OCI-LY3 (cell line): Measurements from ENCODE around the gene COL24A1.

ENCODE experiments used
- H2AFZ ChIP-seq: fragments of 200-600, 300-600 bp; shearing (Covaris generic); 2 replicates; pipeline ENCODE4 v1.6.0; 2014; ENCODE audit warnings: antibody characterized with exemption, low read depth, low read length
- H3K27ac ChIP-seq: fragments of 200-600, 300-600 bp; sonication (generic); 2 replicates; pipeline ENCODE4 v1.5.1; 2014; ENCODE audit warnings: mild to moderate bottlenecking, low read length, moderate library complexity, mixed read lengths
- H3K27me3 ChIP-seq: fragments of 200-600, 300-600 bp; sonication (generic); 2 replicates; pipeline ENCODE4 v1.6.1; 2014; ENCODE audit warnings: low read depth, low read length, mixed read lengths
- H3K36me3 ChIP-seq: fragments of 200-600, 300-600 bp; sonication (generic); replicated peaks from 2 replicates; pipeline ENCODE3; 2014; ENCODE audit warnings: low read depth, low read length, mixed read lengths
- H3K4me1 ChIP-seq: fragments of 300-600, 200-600 bp; sonication (generic); 2 replicates; pipeline ENCODE4 v1.6.1; 2014; ENCODE audit warnings: low read length, mixed read lengths
- H3K4me2 ChIP-seq: fragments of 200-600, 300-600 bp; sonication (generic); 2 replicates; pipeline ENCODE4 v1.6.1; 2014; ENCODE audit warnings: low read length, mixed read lengths
- H3K4me3 ChIP-seq: fragments of 300-600, 200-600 bp; sonication (generic); 2 replicates; pipeline ENCODE4 v1.5.1; 2014; ENCODE audit warnings: antibody characterized with exemption, mild to moderate bottlenecking, low read length, moderate library complexity
- H3K79me2 ChIP-seq: fragments of 300-600, 200-600 bp; shearing (Covaris generic); 2 replicates; pipeline ENCODE4 v1.6.1; 2014; ENCODE audit warnings: mild to moderate bottlenecking, low read length, mixed read lengths
- H3K9ac ChIP-seq: fragments of 300-600, 200-600 bp; shearing (Covaris generic); 2 replicates; pipeline ENCODE4 v1.6.0; 2014; ENCODE audit warnings: mild to moderate bottlenecking, low read length, moderate library complexity
- H3K9me3 ChIP-seq: fragments of 200-600, 300-600 bp; shearing (Covaris generic); 2 replicates; pipeline ENCODE4 v1.6.1; 2014; ENCODE audit warnings: low read length, mixed read lengths; ENCODE audit not compliant: insufficient read depth
- H4K20me1 ChIP-seq: fragments of 200-600, 300-600 bp; sonication (generic); 2 replicates; pipeline ENCODE4 v1.6.1; 2016; ENCODE audit warnings: low read length, mixed read lengths; ENCODE audit not compliant: insufficient read depth
- EZH2phosphoT487 ChIP-seq: fragments of 200-600 bp; shearing (Covaris generic); IDR thresholded peaks from 2 replicates; pipeline ENCODE4 v1.6.1; 2018; ENCODE audit warnings: antibody characterized with exemption, mixed run types, low read depth
- TF ChIP-seq, protein P1 (sequence below): fragments of 200-600, 300-600 bp; sonication (generic); IDR thresholded peaks from 2 replicates; pipeline ENCODE4 v1.5.1; 2014; ENCODE audit warnings: antibody characterized with exemption, low read length, low read depth

COL24A1 gene

DNA sequence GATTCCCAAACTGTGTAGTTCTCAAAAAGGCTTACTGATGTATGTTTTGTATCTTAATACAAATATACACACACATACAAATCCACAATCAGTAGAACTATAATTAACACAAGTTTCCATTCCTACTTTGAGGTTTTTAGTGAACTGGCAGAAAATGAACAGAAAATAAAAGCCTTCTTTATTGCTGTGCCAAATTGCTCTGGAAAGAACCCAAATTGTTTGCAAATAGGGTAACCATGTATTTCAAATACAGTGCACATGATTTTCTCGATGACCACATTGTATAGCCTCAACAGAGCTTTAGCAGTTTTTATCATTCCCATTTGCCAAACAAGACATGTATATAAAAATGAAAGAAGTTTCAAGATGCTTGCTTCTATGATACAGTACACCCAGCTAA lies 173.3 kb downstream of the COL24A1 start:
- Histone ChIP-seq H3K4me1 (no peaks in the 10 kb centered on the region), H2AFZ (no peak overlapping the region), H3K4me3 (no peak overlapping the region), H3K9ac (no peak overlapping the region), H4K20me1 (no peaks in the 10 kb centered on the region), H3K79me2 (no peaks in the 10 kb centered on the region), H3K27me3 (no peaks in the 10 kb centered on the region), H3K9me3 (no peaks in the 10 kb centered on the region), H3K27ac (no peak overlapping the region), H3K36me3 (no peaks in the 10 kb centered on the region), H3K4me2 (no peak overlapping the region)
- no peak for TF ChIP-seq EZH2phosphoT487
- TF ChIP-seq, protein P1, sequence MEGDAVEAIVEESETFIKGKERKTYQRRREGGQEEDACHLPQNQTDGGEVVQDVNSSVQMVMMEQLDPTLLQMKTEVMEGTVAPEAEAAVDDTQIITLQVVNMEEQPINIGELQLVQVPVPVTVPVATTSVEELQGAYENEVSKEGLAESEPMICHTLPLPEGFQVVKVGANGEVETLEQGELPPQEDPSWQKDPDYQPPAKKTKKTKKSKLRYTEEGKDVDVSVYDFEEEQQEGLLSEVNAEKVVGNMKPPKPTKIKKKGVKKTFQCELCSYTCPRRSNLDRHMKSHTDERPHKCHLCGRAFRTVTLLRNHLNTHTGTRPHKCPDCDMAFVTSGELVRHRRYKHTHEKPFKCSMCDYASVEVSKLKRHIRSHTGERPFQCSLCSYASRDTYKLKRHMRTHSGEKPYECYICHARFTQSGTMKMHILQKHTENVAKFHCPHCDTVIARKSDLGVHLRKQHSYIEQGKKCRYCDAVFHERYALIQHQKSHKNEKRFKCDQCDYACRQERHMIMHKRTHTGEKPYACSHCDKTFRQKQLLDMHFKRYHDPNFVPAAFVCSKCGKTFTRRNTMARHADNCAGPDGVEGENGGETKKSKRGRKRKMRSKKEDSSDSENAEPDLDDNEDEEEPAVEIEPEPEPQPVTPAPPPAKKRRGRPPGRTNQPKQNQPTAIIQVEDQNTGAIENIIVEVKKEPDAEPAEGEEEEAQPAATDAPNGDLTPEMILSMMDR, result no peak

DNA sequence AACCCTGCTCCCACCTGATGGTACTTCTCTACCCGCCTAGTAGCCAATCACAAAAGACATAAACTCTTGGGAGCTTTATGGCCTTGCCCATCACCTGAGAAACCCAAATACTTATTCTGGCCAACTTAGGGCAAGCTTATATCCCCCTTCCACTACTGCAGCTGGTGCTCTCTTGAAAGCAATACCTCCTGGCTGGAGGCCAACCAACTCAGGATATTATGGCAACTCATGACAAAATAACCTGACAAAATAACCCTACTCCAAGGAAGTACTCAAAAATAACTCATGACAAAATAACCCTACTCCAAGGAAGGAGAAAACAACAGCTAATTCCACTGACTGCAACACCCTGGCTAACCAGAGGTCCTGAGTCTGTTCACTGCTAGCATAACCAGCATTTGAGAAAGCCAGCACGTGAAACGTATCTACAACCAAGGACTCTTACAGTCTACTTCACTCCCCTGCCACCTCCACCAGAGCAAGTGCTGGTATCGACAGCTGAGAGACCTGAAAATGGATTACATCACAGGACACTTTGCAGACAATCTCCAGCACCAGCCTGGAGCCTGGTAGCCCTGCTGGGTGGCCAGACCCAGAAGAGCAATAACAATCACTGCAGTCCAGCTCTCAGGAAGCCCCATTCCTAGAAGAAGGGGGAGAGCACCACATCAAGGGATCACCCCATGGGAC lies 179.9 kb downstream of the COL24A1 start:
- no peak overlapping the region for H3K9ac ChIP-seq
- H2AFZ ChIP-seq, result no peak overlapping the region
- no peak overlapping the region for H3K4me2 ChIP-seq
- no peaks in the 10 kb centered on the region for H3K9me3 ChIP-seq
- H3K4me3 ChIP-seq, result no peak overlapping the region
- H3K36me3 ChIP-seq, result no peaks in the 10 kb centered on the region
- TF ChIP-seq EZH2phosphoT487, result no peak
- no peaks in the 10 kb centered on the region for H3K4me1 ChIP-seq
- no peaks in the 10 kb centered on the region for H3K27me3 ChIP-seq
- no peaks in the 10 kb centered on the region for H3K79me2 ChIP-seq
- H4K20me1 ChIP-seq, result no peaks in the 10 kb centered on the region
- H3K27ac ChIP-seq, result no peak overlapping the region

DNA sequence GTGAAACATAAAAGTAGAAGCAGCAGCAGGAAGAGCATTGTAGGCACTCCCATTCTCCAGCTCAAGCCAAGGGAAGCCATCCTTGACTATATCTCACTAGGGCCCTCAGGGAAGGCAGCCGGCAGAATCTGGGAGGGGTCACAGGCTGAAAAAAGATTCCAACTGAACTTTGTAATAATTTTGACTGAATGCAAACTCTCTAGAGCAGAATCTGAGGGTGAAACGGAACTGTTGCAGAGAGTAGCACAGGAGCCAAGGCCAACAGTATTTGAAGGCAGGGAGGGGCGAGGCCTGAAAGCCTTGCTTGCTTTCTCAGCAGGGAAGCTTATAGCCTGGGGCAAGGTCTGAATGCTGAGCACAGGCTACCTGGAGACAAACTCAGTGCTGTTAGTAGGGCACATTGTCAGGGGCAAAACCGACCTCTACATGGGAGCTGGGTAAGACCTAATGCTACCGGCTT lies 180.6 kb downstream of the COL24A1 start:
- H3K27me3 ChIP-seq, result no peaks in the 10 kb centered on the region
- H3K4me2 ChIP-seq, result no peak overlapping the region
- no peaks in the 10 kb centered on the region for H3K4me1 ChIP-seq
- no peaks in the 10 kb centered on the region for H3K9me3 ChIP-seq
- H3K4me3 ChIP-seq, result no peak overlapping the region
- H2AFZ ChIP-seq, result no peak overlapping the region
- no peaks in the 10 kb centered on the region for H3K36me3 ChIP-seq
- no peak overlapping the region for H3K9ac ChIP-seq
- TF ChIP-seq EZH2phosphoT487, result no peak
- TF ChIP-seq, protein P1, result no peak
- H3K27ac ChIP-seq, result no peak overlapping the region
- H3K79me2 ChIP-seq, result no peaks in the 10 kb centered on the region
- H4K20me1 ChIP-seq, result no peaks in the 10 kb centered on the region

DNA sequence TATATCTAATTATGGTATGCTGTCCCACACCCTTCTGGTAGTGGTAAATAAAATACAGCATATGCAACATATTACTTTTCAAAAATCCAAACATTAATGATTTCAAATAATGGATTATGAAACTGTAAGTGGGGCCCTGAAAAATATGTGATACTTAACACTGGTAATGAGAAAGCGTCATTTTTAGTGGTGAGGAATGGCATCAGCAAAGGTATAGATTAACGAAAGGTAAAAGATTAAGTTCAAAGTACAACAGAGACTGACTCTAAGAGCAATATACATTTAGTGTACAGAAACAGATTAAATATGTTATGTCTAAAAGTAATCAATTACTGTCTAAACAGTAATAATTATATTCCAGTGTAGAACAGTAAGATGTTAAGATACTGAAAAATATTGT lies 194.1 kb downstream of the COL24A1 start:
- H3K4me2 ChIP-seq, result no peak overlapping the region
- H3K4me1 ChIP-seq, result no peaks in the 10 kb centered on the region
- no peaks in the 10 kb centered on the region for H4K20me1 ChIP-seq
- H3K9me3 ChIP-seq, result no peaks in the 10 kb centered on the region
- no peak overlapping the region for H3K27ac ChIP-seq
- TF ChIP-seq EZH2phosphoT487, result no peak
- TF ChIP-seq, protein P1, result no peak
- no peaks in the 10 kb centered on the region for H3K36me3 ChIP-seq
- no peaks in the 10 kb centered on the region for H3K79me2 ChIP-seq
- H2AFZ ChIP-seq, result no peak overlapping the region
- H3K27me3 ChIP-seq, result no peaks in the 10 kb centered on the region
- H3K4me3 ChIP-seq, result no peak overlapping the region
- H3K9ac ChIP-seq, result no peak overlapping the region
